Lung (tissue), 12 donors: Measurements from ENCODE around the gene ZFAND3. TPM values are rescaled to one million over a fixed set of nuclear protein-coding genes. Genes with fewer than 3 reads are reported as not detected.

Experiments used
- ATAC-seq: fragments of 200-7000 bp; cut with Tn5 transposase; one replicate; pipeline ENCODE4 v1.9.1; 2020; ENCODE audit warnings: moderate number of reproducible peaks; ENCODE audit not compliant: insufficient read depth, low FRiP score
- DNase-seq, 3 donors: peaks; one replicate each; pipeline ENCODE4 v3.0.0-alpha.2; 2013 to 2017
- H3K27ac ChIP-seq, 2 donors: one replicate each; pipeline ENCODE4 v1.5.1; 2013; ENCODE audit warnings: mild to moderate bottlenecking in 2 of 2, moderate library complexity in 2 of 2, control low read depth in 1 of 2, inconsistent platforms in 1 of 2, low read depth in 1 of 2, low read length in 1 of 2
- H3K27me3 ChIP-seq, 3 donors: one replicate each; pipeline ENCODE4 v1.5.1; 2013; ENCODE audit warnings: low read length in 2 of 3; ENCODE audit not compliant: control insufficient read depth in 3 of 3, insufficient read depth in 3 of 3
- H3K36me3 ChIP-seq, 4 donors: one replicate each; pipeline ENCODE4 v1.5.1; 2013; ENCODE audit warnings: low read length in 4 of 4, mild to moderate bottlenecking in 1 of 4, moderate library complexity in 1 of 4; ENCODE audit not compliant: control insufficient read depth in 4 of 4, insufficient read depth in 4 of 4
- H3K4me1 ChIP-seq, 5 donors: one replicate each; pipeline ENCODE4 v1.5.1; 2013; ENCODE audit warnings: low read length in 5 of 5, mild to moderate bottlenecking in 2 of 5, moderate library complexity in 1 of 5; ENCODE audit not compliant: control insufficient read depth in 5 of 5, insufficient read depth in 5 of 5
- H3K4me3 ChIP-seq: one replicate; pipeline ENCODE4 v1.5.1; 2013; ENCODE audit warnings: mild to moderate bottlenecking, control low read depth, moderate library complexity
- H3K9ac ChIP-seq, 2 donors: one replicate each; pipeline ENCODE4 v1.5.1; 2013; ENCODE audit warnings: low read length in 2 of 2, control low read depth in 1 of 2; ENCODE audit not compliant: insufficient read depth in 1 of 2
- H3K9me3 ChIP-seq, 4 donors: one replicate each; pipeline ENCODE4 v1.5.1; 2013; ENCODE audit warnings: low read length in 3 of 4, mild to moderate bottlenecking in 1 of 4, moderate library complexity in 1 of 4; ENCODE audit not compliant: control insufficient read depth in 4 of 4, insufficient read depth in 3 of 4
- WGBS, 2 donors: extraction: QIAGEN DNeasy Blood & Tissue Kit; methylation state at CpG; one replicate each; pipeline ENCODE4 v1.1.7; 2013; 5-methylcytosine and 5-hydroxymethylcytosine counted together
- polyA plus RNA-seq, 2 donors: library from polyadenylated mRNA; stranded (reverse); fragments of 200-250 nt; gene quantifications; one replicate each; pipeline ENCODE4 v1.2.1, GENCODE V29; 2013
- total RNA-seq, 2 donors: library from RNA; depleted of rRNA in 1 of 2; stranded (reverse); fragments of >200 nt in 1 of 2; gene quantifications; one replicate each; pipeline ENCODE4 v1.2.1, GENCODE V29; 2014 to 2021
- TF ChIP-seq, protein P1 (sequence below): IDR thresholded peaks from 2 replicates; pipeline ENCODE4 v1.5.1; 2012; ENCODE audit warnings: mild to moderate bottlenecking; ENCODE audit errors: control extremely low read depth, extremely low read depth
- donor health status: control.
- donor health status: control.
- donor health status: Bipolar disorder and iron deficiency.
- donor health status: healthy.
- donor health status: DM: yes; HTN: yes; CAD: no.

Gene ZFAND3
- total and polyA plus RNA-seq, 4 donors, result 27.6 to 63.6 (median 51.3) TPM

- ATAC-seq (no peak), DNase-seq (no peak)
- Histone ChIP-seq H3K27me3 (no peaks in the 10 kb centered on the region), H3K9me3 (no peaks in the 10 kb centered on the region), H3K27ac (no peak overlapping the region), H3K4me1 (peaks cover 0 to 18% (median 3%) of the 10 kb centered on the region in 5 donors), H3K36me3 (peaks cover 0 to 2% (median 0%) of the 10 kb centered on the region in 4 donors), H3K9ac (no peak overlapping the region), H3K4me3 (no peak overlapping the region)
- 65 to 79% methylated on average over 8 of the region's 8 CpGs for WGBS, 2 donors
- TF ChIP-seq, protein P1, sequence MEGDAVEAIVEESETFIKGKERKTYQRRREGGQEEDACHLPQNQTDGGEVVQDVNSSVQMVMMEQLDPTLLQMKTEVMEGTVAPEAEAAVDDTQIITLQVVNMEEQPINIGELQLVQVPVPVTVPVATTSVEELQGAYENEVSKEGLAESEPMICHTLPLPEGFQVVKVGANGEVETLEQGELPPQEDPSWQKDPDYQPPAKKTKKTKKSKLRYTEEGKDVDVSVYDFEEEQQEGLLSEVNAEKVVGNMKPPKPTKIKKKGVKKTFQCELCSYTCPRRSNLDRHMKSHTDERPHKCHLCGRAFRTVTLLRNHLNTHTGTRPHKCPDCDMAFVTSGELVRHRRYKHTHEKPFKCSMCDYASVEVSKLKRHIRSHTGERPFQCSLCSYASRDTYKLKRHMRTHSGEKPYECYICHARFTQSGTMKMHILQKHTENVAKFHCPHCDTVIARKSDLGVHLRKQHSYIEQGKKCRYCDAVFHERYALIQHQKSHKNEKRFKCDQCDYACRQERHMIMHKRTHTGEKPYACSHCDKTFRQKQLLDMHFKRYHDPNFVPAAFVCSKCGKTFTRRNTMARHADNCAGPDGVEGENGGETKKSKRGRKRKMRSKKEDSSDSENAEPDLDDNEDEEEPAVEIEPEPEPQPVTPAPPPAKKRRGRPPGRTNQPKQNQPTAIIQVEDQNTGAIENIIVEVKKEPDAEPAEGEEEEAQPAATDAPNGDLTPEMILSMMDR, result no peak
Measured at GRCh38 chr6:37916149-37916548, 96.6 kb downstream of the ZFAND3 start.

DNA sequence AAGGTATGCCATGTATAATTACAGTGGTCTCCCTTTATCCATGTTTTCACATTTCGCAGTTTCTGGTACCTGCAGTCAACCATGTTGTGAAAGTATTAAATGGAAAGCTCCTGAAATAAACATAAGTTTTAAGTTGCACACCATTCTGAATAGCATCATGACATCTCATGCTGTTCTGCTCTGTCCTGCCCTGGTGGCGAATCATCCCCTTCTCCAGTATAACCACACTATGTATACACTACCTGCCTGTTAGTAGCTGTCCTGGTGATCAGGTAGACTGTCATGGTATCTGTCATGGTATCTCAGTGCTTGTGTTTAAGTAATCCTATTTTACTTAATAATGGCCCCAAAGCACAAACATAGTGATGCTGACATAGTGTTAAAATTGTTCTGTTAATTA, 97.1 kb downstream of the ZFAND3 start:
- no peaks in the 10 kb centered on the region for H3K9me3 ChIP-seq
- H3K4me3 ChIP-seq, result no peak overlapping the region
- no peak for DNase-seq
- ATAC-seq, result no peak
- peaks cover 0 to 17% (median 3%) of the 10 kb centered on the region in 5 donors for H3K4me1 ChIP-seq
- 96 to 98% methylated on average over 2 of the region's 2 CpGs for WGBS, 2 donors
- no peaks in the 10 kb centered on the region for H3K27me3 ChIP-seq
- peaks cover 0 to 2% (median 0%) of the 10 kb centered on the region in 4 donors for H3K36me3 ChIP-seq
- no peak overlapping the region for H3K9ac ChIP-seq
- TF ChIP-seq, protein P1, result no peak
- no peak overlapping the region for H3K27ac ChIP-seq

DNA sequence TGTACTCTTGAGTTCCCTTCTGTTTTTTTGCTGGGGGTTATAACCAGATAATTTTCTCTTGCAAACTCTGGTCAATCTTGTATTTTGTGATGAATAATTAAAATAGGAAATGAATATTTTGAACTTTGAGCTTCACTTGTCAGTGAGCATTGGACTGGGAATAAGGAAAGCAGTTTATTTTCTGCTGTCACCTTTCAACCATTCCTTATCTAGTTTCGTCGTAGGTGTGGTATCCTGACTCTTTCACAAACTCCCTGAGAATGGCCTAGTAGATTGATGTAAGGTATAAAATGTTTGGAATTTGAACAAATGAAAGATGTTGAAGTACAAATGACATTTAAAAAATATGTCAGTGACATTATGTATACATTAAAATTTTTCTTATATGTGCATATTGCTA, 98.0 kb downstream of the ZFAND3 start:
- TF ChIP-seq, protein P1, result no peak
- Histone ChIP-seq H3K9me3 (no peaks in the 10 kb centered on the region), H3K4me1 (peaks cover 0 to 17% (median 3%) of the 10 kb centered on the region in 5 donors), H3K9ac (no peak overlapping the region), H3K27ac (no peak overlapping the region), H3K27me3 (no peaks in the 10 kb centered on the region), H3K36me3 (peaks cover 0 to 2% (median 0%) of the 10 kb centered on the region in 4 donors), H3K4me3 (no peak overlapping the region)
- no peak for ATAC-seq
- no peak for DNase-seq
- 76 to 82% methylated on average over 2 of the region's 2 CpGs for WGBS, 2 donors
